ENCODE results near the gene CCL3.

CCL3 gene

GRCh38 chr17:36071751-36072150, 18.2 kb downstream of the CCL3 start:
- H3K4me3 ChIP-seq (ENCODE audit: insufficient read length, low read depth): no peak overlapping the region
- DNase-seq (ENCODE audit: low read depth, low spot score): no peak
- H3K36me3 ChIP-seq (ENCODE audit: insufficient read depth, insufficient read length, low read length): no peaks in the 10 kb centered on the region
- no peaks in the 10 kb centered on the region for H3K27me3 ChIP-seq (ENCODE audit: insufficient read depth, insufficient read length)
- no peak overlapping the region for H3K9ac ChIP-seq (ENCODE audit: insufficient read length, low read depth)
- no peaks in the 10 kb centered on the region for H3K9me3 ChIP-seq (ENCODE audit: insufficient read depth, low read length)
- TF ChIP-seq YY1 (IDR thresholded peaks at IDR 0.05; ENCODE audit: insufficient read depth, insufficient read length) (no peak), ZNF274 (IDR thresholded peaks at IDR 0.05; ENCODE audit: low read depth, low read length) (no peak), SUZ12 (IDR thresholded peaks at IDR 0.05; ENCODE audit: extremely low read depth, insufficient read depth, insufficient read length) (no peak)
- H3K4me1 ChIP-seq (ENCODE audit: insufficient read depth, insufficient read length): no peaks in the 10 kb centered on the region

DNA sequence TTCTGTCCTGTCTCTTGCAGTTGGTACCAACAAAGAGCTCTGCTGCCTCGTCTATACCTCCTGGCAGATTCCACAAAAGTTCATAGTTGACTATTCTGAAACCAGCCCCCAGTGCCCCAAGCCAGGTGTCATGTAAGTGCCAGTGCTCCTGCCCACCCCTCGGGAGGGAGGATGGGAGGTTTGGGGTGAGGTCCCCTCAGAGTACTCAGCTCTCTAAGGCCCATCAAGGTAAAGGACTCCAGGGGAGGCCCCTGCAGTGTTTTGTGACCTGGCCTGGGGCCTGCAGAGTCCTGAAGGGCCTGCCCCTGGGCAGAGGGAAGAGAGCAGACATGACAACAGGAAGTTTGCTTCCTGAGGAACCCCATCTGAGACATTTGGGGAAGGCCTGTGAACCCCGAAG, 19.5 kb downstream of the CCL3 start:
- Histone ChIP-seq H3K9me3 (ENCODE audit: insufficient read depth, low read length) (no peaks in the 10 kb centered on the region), H3K4me3 (ENCODE audit: insufficient read length, low read depth) (no peak overlapping the region), H3K36me3 (ENCODE audit: insufficient read depth, insufficient read length, low read length) (no peaks in the 10 kb centered on the region), H3K9ac (ENCODE audit: insufficient read length, low read depth) (no peak overlapping the region), H3K4me1 (ENCODE audit: insufficient read depth, insufficient read length) (no peaks in the 10 kb centered on the region), H3K27me3 (ENCODE audit: insufficient read depth, insufficient read length) (peaks cover 2% of the 10 kb centered on the region)
- DNase-seq (ENCODE audit: low read depth, low spot score): no peak
- TF ChIP-seq SUZ12 (IDR thresholded peaks at IDR 0.05; ENCODE audit: extremely low read depth, insufficient read depth, insufficient read length): no peak
- TF ChIP-seq YY1 (IDR thresholded peaks at IDR 0.05; ENCODE audit: insufficient read depth, insufficient read length): no peak
- no peak for TF ChIP-seq ZNF274 (IDR thresholded peaks at IDR 0.05; ENCODE audit: low read depth, low read length)

DNA sequence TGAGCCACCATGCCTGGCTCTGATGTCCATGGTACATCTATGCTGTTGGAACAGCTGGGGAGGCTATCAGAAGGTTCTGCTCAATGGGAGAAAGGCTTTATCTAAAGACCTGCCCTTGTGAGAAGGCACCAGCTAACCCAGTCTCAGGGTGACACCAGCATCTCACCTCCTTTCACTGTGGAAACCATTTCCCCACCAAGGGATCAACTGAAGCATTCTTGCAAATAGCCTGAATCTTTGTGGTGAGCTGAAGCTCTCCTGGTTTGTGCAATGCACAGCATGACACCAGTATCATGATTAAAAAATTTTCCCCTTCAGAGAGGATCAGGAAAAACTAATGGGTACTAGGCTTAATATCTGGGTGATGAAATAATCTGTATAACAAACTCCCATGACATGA, 20.8 kb downstream of the CCL3 start:
- H3K4me1 ChIP-seq (ENCODE audit: insufficient read depth, insufficient read length): no peaks in the 10 kb centered on the region
- H3K4me3 ChIP-seq (ENCODE audit: insufficient read length, low read depth): no peak overlapping the region
- H3K9me3 ChIP-seq (ENCODE audit: insufficient read depth, low read length): no peaks in the 10 kb centered on the region
- no peak for TF ChIP-seq ZNF274 (IDR thresholded peaks at IDR 0.05; ENCODE audit: low read depth, low read length)
- no peak overlapping the region for H3K9ac ChIP-seq (ENCODE audit: insufficient read length, low read depth)
- H3K36me3 ChIP-seq (ENCODE audit: insufficient read depth, insufficient read length, low read length): no peaks in the 10 kb centered on the region
- H3K27me3 ChIP-seq (ENCODE audit: insufficient read depth, insufficient read length): peaks cover 2% of the 10 kb centered on the region
- no peak for DNase-seq (ENCODE audit: low read depth, low spot score)

- TF ChIP-seq ZNF274 (IDR thresholded peaks at IDR 0.05; ENCODE audit: low read depth, low read length): no peak
- no peak for TF ChIP-seq SUZ12 (IDR thresholded peaks at IDR 0.05; ENCODE audit: extremely low read depth, insufficient read depth, insufficient read length)
- peak; percentile 32 for TF ChIP-seq YY1 (IDR thresholded peaks at IDR 0.05; ENCODE audit: insufficient read depth, insufficient read length)
- no peak overlapping the region for H3K9ac ChIP-seq (ENCODE audit: insufficient read length, low read depth)
- H3K4me3 ChIP-seq (ENCODE audit: insufficient read length, low read depth): no peak overlapping the region
- no peaks in the 10 kb centered on the region for H3K4me1 ChIP-seq (ENCODE audit: insufficient read depth, insufficient read length)
- no peak for DNase-seq (ENCODE audit: low read depth, low spot score)
- H3K36me3 ChIP-seq (ENCODE audit: insufficient read depth, insufficient read length, low read length): no peaks in the 10 kb centered on the region
- H3K27me3 ChIP-seq (ENCODE audit: insufficient read depth, insufficient read length): peaks cover 2% of the 10 kb centered on the region
- no peaks in the 10 kb centered on the region for H3K9me3 ChIP-seq (ENCODE audit: insufficient read depth, low read length)
These were observed 21.4 kb downstream of the CCL3 start for GRCh38 chr17:36068524-36068923.

GRCh38 chr17:36066365-36066985, 23.5 kb downstream of the CCL3 start:
- no peak for DNase-seq (ENCODE audit: low read depth, low spot score)
- Histone ChIP-seq H3K4me3 (ENCODE audit: insufficient read length, low read depth) (no peak overlapping the region), H3K27me3 (ENCODE audit: insufficient read depth, insufficient read length) (peaks cover 2% of the 10 kb centered on the region), H3K36me3 (ENCODE audit: insufficient read depth, insufficient read length, low read length) (no peaks in the 10 kb centered on the region), H3K4me1 (ENCODE audit: insufficient read depth, insufficient read length) (no peaks in the 10 kb centered on the region), H3K9ac (ENCODE audit: insufficient read length, low read depth) (no peak overlapping the region), H3K9me3 (ENCODE audit: insufficient read depth, low read length) (no peaks in the 10 kb centered on the region)
- TF ChIP-seq YY1 (IDR thresholded peaks at IDR 0.05; ENCODE audit: insufficient read depth, insufficient read length): no peak
- no peak for TF ChIP-seq SUZ12 (IDR thresholded peaks at IDR 0.05; ENCODE audit: extremely low read depth, insufficient read depth, insufficient read length)
- no peak for TF ChIP-seq ZNF274 (IDR thresholded peaks at IDR 0.05; ENCODE audit: low read depth, low read length)

DNA sequence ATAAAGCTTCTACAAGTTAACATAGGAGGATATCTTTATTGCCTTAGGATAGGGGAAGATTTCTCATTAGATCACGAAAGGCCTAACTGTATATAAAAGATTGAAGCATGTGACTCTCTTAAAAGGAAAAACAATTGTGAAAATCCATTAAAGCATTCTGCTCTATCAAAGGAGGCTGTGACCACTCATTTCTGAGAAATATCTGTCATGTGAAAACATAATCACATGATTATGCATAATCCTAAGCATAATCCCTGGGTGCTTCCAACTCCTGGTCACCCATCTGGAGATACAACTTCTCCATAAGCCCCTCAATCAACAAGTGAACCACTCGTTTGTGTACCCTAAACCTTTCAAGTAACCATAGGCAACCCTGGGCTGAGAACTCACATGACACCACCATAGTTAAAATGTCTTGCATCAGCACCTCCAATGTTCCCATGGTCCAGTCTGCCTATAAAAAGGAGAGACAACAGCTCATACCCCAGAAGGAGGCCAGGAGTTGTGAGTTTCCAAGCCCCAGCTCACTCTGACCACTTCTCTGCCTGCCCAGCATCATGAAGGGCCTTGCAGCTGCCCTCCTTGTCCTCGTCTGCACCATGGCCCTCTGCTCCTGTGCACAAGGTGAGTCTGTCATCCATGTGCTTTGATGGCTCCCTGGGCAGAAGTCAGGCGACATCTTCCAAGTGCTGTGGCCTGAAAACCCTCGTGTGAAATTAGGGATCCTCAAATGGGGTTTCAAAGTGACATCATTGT, 26.0 kb downstream of the CCL3 start, which contains the start of gene CCL18:
TSS of gene CCL18 (plus strand) at position 487 of the 756 bp plus-strand sequence. CDS start at position 558, 71 bp downstream.
- Histone ChIP-seq H3K4me1 (ENCODE audit: insufficient read depth, insufficient read length) (no peaks in the 10 kb centered on the region), H3K4me3 (ENCODE audit: insufficient read length, low read depth) (no peak within 1 kb of the TSS), H3K27me3 (ENCODE audit: insufficient read depth, insufficient read length) (peaks cover 2% of the 10 kb centered on the region), H3K36me3 (ENCODE audit: insufficient read depth, insufficient read length, low read length) (no peaks in the 10 kb centered on the region), H3K9ac (ENCODE audit: insufficient read length, low read depth) (no peak within 1 kb of the TSS), H3K9me3 (ENCODE audit: insufficient read depth, low read length) (no peaks in the 10 kb centered on the region)
- DNase-seq (ENCODE audit: low read depth, low spot score): no peak
- TF ChIP-seq SUZ12 (IDR thresholded peaks at IDR 0.05; ENCODE audit: extremely low read depth, insufficient read depth, insufficient read length) (no peak), ZNF274 (IDR thresholded peaks at IDR 0.05; ENCODE audit: low read depth, low read length) (no peak), YY1 (IDR thresholded peaks at IDR 0.05; ENCODE audit: insufficient read depth, insufficient read length) (no peak)

DNA sequence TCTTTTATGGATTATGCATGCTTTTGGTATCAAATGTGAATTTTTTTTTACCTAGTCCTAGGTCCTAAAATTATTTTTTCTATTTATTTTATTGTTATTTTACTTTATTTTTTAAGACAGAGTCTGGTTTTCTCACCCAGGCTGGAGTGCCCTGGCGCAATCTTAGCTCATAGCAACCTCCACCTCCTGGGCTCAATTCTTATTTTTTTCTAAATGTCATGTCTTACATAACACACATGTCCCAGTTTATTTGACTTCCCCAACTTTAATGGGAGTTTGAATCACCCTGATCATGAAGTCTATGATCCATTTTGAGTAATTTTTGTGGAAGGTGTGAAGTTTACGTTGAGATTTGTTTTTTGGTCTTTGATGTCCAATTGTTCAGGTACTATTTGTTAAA, 29.1 kb downstream of the CCL3 start:
- no peak for TF ChIP-seq SUZ12 (IDR thresholded peaks at IDR 0.05; ENCODE audit: extremely low read depth, insufficient read depth, insufficient read length)
- no peak for TF ChIP-seq YY1 (IDR thresholded peaks at IDR 0.05; ENCODE audit: insufficient read depth, insufficient read length)
- no peak for TF ChIP-seq ZNF274 (IDR thresholded peaks at IDR 0.05; ENCODE audit: low read depth, low read length)
- H3K4me1 ChIP-seq (ENCODE audit: insufficient read depth, insufficient read length): no peaks in the 10 kb centered on the region
- H3K4me3 ChIP-seq (ENCODE audit: insufficient read length, low read depth): no peak overlapping the region
- H3K9ac ChIP-seq (ENCODE audit: insufficient read length, low read depth): no peak overlapping the region
- H3K27me3 ChIP-seq (ENCODE audit: insufficient read depth, insufficient read length): no peaks in the 10 kb centered on the region
- no peaks in the 10 kb centered on the region for H3K36me3 ChIP-seq (ENCODE audit: insufficient read depth, insufficient read length, low read length)
- H3K9me3 ChIP-seq (ENCODE audit: insufficient read depth, low read length): no peaks in the 10 kb centered on the region
- no peak for DNase-seq (ENCODE audit: low read depth, low spot score)
